Activated CD8-positive, alpha-beta memory T cell treated with anti-CD3 and anti-CD28 coated beads, Interleukin-2, amount 50 U/mL, for 4 hours (primary cell): ENCODE results near the gene FBXW2.
A peak's percentile ranks its signal among the peaks of the same experiment; 100 is the strongest.
"Not testable (repeated sequence)": the region's sequence is repeated elsewhere in the genome, so short reads cannot be mapped to it uniquely, and the experiment has no call there.

ENCODE experiments used
- DNase-seq: peaks from one replicate; pipeline ENCODE4 v3.0.0-alpha.2; 2020

FBXW2 gene

DNA sequence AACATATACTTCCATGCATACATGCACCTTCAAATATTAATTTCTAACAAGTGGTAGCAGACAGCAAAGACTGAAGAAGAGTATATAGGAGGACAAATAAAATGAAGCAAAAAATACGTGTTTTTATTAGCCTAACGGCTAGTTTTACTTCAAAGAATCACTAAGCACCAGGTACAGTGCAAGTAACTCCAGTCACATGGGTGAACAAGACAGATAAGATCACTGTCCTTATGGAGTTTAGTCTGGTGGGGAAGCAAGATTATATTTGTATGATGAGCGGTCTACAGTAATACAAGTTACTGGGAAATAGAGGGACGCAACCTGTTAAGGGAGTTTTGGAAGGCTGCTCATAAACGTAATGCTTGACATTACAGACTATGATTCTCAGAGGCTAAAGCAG, 16.0 kb downstream of the FBXW2 start:
- no peak for DNase-seq

DNA sequence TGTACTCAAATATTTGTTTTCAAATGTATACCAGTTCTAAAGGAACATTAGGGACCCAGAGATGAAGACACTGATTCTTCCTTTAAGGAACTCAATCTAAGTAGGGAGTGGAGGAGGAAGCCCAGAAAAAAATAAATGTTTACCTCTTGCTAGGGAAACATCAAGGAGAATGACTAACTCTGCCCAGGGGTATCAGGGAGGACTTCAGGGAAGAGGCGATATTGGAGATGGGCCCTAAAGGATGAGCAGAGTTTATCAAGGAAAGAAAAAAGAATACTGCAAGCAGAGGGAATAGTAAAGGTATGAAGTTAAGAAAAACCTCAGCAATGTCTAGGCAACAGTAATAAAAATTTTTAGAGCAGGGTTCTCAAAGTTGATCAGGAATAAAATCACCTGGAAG, 16.4 kb downstream of the FBXW2 start:
- no peak for DNase-seq

DNA sequence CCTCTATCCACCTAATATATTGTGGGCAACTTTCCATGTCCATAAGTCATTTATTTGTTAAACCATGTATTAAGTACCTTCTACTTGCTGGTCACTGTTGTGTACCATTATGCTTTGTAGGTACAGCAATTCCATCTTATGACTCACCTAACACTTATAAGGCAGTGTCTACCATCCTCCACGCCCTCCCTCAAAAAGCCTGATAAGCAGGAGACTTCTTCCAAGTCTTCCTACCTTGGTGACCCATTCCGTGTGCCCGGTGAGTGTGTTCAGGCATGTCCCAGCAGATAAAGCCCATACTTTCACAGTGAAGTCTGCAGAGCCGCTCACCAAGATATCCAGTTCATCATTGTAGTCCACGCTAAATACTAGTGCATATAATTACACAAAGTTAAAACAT, 17.4 kb downstream of the FBXW2 start:
- no peak for DNase-seq

DNA sequence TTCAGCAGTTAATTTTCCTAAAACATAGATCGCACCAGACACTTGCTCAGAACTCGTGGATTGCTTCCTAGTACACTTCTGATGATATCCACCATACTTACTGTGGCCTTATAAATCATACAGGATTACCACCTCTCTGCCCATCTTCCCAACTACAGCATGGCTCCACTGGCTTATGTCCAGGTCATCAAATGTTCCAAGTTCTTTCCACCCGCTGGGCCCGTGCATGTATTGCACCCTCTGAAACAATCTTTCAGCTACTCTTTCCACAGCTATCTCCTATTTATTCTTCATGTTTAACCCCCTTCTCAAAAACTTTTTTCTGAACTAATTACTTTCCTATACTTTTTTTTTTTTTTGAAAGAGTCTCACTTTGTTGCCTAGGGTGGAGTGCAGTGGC, 18.5 kb downstream of the FBXW2 start:
- no peak for DNase-seq

DNA sequence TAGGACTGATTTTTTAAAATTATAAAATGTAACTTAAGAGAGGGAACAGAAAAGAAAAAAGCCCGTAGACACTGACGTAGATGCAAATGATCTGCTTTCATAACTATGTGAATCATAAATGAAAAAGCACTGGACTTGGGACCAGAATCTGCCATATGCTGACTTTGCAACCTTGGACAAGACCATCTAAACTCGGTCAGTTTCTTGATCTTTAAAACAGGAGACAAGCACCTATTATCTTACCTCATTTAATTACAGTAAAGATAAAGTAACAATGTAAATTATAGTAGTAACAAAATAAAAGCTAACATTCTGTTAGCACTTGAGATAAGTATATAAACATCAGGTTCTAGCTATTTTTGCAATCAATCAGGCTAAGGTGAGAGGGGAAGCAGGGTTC, 20.0 kb downstream of the FBXW2 start:
- DNase-seq, result no peak

DNA sequence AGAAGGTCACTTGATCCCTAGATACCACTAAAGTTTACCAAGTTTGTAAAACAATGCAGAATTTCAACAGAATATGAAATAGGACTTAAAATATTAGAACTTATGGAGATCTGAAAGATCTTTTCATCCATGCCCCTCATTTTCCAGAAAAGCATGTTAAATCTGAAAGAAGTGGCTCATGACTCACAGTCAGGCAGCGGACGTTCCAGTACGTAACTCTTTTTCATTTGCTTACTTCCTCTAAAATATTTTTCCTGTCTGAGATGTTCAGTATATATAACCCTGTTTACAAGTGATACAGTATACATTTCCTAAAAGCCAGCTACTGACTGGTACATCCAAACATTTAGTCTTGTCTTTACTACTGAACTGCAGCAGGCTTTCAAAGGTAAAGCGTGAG, 22.3 kb downstream of the FBXW2 start:
- no peak for DNase-seq

DNA sequence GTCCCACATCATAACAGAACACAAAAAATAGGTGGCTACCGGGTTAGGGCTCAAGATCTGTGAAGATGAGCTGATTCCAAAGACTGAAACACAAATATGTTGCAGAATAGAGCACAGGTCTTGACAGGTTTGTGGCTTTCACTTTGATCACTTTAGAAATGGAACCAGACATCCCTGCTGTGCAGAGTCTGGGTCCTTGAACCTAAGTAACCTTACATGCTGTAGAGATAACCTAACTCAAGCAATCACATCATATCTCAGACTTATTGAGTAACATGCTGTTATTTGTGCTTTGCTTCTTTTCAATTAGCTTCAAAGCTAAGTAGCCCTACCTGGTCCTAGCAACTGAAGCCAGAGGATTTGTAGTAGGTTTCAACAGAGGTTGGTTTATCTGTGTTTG, 24.3 kb downstream of the FBXW2 start:
- DNase-seq, result no peak

DNA sequence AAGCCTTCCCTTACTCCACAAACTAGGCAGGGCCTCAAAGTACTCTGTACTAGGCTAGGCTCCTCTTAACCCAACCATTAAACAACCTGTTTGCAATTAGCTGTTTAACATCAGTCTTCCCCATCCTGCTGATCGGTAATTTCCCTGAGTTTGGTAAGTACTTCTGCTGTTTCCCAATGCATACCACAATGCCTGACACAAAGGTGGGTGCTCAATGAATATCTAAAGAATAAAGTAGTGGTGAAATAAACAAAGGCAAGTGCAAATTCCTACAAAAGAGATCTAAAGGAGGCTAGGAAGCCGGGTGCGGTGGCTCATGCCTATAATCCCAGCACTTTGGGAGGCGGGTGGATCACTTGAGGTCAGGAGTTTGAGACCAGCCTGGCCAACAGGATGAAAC, 25.0 kb downstream of the FBXW2 start:
- DNase-seq, result no peak

DNA sequence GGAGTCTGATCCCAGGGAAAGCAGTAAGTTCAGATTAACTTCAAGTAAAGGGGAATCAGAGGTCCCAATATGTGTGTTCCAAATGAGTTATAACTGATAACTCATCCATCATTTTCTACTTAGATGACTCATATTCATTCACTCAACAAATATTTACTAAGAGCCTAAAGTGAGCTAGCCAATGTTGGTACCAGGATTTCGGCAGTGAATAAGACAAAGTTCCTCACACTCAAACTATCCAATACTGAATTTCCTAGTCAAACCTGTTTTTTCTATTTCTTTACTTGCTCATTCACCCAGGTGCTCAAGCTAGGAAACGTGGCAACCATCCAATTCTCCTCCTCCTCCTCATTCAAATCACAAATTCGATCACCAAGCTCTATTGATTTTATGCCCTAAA, 25.8 kb downstream of the FBXW2 start:
- DNase-seq, result no peak

DNA sequence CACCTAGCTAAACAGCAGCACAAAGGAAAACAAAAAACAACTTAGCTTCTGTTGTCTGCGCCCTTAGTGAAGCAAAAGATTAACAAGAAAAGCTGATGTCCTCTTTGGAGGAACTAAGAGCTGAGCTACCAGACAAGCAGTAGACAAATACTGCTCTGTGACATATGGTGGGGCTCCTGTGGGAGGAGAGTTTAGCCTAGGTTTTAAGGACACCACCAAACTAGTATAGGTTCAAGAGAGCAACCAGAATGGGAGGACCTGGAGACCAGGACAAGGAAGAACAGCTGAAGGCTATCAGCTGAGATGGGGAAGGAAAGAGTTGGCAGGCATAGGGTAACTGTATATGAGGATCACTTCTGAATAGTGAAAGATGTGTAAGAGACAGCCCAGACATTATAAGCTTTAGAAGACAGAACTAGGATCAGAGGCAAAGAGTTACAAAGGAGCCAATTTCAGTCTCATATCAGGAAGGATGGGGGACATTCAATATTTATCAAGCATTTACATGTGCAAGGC, 27.2 kb downstream of the FBXW2 start:
- DNase-seq, result no peak

DNA sequence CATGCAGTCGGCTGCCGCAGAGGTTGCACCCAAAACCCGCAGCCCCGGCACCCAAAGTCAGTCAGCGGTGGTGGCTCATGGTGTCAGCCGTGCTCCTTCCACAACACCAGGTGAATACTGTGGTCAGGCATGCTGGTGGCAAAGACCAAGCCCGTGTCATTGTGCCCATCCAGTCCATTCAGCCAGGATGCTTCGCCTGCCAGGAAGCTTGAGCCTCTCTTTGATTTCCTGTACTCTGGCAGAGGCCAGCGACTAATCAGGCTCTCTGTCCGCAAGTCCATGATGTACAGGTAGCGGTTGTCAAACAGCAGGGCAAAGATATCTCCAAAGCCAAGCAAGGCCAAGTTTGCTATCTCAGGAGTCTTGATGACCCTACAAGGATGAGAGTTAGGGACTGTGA, 28.7 kb downstream of the FBXW2 start:
- no peak for DNase-seq

DNA sequence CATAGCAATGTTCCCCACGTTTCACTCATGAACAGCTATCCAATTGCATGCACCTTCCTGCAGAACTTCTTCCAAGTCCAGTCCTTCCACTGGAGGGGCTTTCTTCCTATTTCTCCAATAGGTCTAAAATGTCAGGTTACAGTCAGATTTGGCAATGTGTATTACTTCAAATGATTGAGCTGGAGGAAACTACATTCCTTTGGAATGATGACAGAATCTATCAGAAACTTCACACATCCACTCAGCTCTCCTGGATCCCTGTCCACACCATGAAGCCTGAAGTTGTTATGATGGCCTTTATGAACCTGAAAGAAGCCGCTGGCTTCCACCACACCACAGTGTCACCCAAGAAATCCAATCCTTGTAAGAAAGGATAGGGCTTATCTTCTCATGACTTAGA, 32.2 kb downstream of the FBXW2 start:
- DNase-seq, result no peak

DNA sequence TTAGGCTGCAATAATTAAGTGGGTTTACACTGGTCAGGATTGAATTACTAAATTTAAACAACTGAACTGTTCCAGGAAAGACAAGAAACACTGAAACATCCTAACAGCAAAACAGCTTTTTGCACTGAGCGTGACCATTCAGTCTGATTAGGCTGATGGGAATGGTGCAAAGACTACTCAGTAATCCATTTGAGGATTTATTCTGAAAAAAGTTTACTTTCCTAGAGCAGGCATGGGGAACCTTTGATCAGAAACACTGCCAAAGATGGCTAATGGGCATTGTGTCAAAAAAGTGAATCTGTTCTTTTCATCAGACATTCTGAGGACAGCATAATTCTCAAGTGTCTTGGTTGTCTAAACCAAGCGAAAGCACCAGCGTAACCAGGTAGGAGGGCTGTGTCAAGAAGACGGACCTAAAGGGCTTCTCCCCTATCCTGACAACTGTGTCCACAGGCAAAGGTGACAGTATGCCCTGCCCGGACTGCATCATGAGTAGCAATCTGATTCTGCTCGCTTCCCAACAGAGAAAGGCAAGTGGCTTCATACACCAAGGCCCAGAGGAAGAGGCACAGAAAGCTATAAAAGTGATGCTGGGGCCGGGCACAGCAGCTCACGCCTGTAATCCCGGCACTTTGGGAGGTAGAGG, 33.3 kb downstream of the FBXW2 start:
- DNase-seq, result no peak

DNA sequence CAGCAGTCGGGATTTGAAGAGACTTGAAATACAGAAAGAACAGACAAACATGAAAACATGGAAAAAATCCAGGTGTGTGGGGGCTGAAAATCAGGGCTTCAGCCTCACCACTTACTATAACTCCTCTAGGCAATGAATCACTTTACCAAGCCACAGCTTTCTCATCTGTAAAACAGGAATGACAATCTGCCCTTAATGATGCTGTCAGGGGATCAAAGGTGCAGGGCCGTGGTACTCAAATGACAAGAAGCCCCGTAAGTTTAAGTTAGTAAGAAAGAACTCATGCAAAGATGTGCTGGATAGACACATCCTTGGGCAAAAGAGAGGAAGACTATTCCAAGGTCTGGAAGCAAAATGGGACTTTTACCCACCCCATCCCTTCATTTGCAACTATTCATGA, 34.7 kb downstream of the FBXW2 start:
- no peak for DNase-seq

DNA sequence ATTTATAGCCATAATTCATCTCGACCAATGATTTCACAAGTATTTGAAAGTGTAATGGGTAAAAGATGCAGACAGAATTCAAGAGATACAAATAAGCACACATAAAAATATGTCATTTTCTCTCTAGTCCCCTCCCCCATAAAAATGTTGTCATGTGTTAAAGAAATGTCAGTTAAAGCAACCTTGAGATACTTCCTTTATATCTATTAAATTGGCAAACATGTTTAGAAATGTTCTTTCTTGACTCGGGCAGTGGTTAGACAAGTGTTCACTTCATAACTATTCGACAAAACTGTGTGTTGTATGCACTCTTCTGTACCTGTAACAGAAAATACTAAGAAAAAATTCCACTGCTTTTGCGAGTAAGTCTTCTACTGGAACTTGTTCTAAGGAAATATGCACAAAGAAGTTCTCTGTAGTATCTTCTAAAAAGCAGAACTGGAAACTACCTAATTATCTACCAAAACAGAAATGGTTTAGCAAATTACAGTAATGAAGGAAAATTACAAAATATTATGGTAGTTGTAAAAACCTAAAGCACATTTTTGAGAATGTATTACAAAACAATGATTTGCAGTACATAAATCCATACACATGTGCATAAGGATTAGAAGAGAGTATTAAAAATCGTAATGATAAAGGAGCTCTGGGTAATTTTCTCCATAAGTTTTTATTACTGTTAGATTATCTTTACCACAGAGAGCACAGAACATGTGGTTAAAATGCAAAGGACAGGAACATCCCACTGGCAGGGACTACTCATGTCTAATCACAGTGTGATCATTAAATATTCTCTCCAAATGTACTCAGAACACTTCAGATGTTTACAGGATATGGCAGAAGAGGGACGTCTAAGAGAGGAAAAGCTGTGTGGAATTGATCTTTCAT, 35.9 kb downstream of the FBXW2 start:
- no peak for DNase-seq

DNA sequence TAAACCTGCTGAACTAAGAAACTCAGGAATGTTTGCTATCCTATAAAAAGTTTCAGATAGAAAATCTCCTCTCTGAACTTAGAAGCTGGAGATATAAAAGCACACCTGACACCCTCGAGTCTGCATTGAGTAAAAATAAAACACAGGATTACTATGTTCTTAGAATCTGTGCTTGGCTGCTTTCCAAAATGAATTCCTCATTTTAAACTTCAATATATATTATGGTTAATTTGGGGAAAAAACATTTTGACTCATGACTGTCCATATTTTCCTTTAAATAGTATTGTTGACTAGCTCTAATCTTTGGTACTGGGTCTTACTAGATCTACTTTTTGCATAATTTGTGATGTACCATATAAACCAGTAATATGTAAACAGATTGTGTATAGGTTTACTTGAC, 36.7 kb downstream of the FBXW2 start:
- DNase-seq, result no peak

DNA sequence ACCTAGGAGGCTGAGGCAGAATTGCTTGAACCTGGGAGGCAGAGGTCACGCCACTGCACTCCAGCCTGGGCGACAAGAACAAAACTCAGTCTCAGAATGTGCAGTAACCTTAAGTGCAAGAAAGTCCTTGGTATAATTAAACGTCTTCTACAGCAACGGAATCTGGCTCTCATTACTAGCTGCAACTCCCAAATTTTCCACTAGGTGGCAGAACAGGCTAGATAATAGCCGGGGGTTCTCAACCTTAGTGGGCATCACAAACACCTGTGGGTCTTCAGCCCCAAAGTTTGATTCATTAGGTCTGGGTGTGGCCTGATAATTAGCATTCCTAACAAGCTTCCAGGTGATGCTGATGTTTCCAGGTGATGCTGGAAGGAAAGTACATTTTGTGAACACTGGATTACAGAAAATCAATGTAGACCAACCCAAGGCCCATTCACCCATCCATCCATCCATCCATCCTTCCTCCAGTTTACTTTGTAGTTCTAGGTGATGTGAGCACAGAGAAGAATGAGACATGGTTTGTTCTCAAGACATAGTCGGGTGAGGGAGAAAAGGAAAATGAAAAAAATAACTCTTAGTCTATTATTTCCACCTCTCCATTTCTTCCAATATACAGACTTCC, 37.3 kb downstream of the FBXW2 start:
- DNase-seq, result peak; percentile 68

DNA sequence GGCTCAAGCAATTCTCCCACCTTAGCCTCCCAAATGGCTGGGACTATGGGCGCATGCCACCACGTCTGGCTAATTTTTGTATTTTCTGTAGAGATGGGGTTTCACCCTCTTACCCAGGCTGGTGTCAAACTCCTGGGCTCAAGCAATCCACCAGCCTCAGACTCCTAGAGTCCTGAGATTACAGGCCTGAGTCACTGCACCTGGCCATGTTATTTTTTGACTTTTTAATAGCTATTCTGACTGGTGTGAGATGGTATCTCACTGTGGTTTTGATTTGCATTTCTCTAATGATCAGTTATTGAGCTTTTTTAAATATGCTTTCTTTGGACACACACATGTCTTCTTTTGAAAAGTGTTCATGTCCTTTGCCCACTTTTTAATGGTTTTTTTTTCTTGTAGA, 38.2 kb downstream of the FBXW2 start:
- DNase-seq, result no peak

DNA sequence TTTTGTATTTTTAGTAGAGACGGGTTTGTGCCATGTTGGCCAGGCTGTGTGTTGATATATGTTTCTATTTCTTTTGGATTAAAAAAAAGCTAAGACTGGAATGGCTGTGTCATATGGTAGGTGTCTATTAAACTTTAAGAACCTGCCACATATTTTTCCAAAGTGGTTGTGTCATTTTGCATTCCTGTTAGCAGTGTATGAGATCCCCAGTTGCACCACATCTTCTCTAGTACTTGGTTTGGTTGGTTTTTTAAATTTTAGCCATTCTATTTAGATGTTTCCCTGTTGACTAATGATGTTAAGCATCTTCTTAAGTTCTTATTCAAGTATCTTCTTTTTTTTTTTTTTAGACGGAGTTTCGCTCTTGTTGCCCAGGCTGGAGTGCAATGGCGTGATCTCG, 42.8 kb downstream of the FBXW2 start:
- no peak for DNase-seq

DNA sequence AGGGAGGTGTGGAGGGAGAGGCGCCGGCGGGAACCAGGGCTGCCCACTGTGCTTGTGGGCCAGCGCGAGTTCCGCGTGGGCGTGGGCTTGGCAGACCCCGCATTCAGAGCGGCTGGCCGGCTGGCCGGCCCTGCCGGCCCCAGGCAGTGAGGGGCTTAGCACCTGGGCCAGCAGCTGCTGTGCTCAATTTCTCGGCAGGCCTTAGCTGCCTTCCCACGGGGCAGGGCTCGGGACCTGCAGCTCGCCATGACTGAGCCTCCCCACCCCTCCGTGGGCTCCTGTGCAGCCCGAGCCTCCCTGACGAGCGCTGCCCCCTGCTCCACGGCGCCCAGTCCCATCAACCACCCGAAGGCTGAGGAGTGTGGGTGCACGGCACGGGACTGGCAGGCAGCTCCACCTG, 46.9 kb downstream of the FBXW2 start:
- not testable (repeated sequence) for DNase-seq

DNA sequence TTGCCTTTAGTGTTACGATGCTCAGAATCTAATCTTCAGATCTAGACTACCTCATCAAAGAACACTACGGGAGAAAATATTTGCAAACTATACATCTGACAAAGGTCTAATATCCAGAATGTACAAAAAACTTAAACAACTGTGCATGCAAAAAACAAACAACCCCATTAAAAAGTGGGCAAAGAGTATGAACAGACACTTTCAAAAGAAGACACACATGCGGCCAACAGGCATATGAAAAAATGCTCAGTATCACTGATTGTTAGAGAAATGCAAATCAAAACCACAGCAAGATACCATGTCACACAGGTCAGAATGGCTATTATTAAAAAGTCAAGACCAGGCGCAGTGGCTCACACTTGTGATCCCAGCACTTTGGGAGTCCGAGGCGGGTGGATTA, 47.9 kb downstream of the FBXW2 start:
- no peak for DNase-seq

DNA sequence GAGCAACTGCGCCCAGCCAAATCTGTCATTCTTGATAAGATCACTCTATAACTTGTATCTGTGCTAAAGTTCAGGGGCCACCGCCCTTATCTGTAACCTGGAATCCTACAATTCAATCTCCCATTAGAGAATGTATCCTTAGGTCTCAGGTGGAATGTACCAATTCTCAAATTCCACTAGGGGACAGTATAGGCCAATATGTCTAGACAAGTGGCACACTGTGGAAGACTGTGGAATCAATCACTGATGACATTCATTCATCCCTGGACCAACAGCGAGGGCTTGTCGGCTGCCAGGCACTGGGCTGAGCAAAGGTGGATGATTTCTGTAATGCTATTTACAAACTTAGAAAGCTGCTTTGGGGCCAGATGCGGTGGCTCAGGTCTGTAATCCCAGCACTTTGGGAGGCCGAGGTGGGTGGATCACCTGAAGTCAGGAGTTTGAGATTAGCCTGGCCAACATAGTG, 50.2 kb downstream of the FBXW2 start:
- DNase-seq, result no peak

DNA sequence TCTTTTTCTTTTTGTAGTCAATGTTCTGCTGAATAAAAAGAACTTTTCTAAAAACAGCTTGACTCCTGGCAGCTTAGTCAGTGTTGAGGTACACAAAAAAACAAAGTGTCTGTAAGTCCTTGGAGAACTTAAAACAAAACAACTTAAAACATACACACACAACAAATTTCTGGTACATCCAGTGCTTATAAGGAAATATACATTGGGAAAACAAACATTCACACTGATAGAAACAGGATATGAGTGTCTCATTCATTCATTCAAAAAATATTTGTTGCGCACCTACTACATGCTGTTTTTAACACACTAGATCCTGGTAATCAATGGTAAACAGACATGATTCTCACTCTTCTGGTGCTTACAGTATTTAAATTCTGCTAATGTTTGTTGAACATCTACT, 51.5 kb downstream of the FBXW2 start:
- no peak for DNase-seq

DNA sequence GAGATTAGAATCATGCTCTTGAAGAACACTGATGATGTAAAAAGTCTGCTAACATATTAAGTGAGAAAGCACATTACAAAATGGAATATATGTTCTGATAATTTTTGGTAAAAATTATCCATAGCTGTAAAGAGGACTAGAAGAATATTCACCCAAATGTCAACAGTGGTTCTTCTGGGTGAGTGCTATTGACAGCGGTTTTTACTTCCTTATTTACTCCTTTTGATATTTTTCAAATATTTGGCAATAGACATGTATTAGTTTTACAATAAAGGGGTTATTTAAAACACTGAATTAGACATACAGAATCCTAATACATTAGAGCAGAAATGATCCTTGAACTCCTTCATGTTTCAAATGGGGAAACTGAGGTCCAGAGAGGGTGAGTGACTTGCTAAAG, 52.0 kb downstream of the FBXW2 start:
- no peak for DNase-seq
